ENCODE data around the gene PIN1. TPM values are rescaled to one million over a fixed set of nuclear protein-coding genes. Genes with fewer than 3 reads are reported as not detected.

The PIN1 gene
- total and polyA plus RNA-seq, 2 of the 13 experiments (the other 11 are each of a cell fraction or from before 2014, with no cell fraction given) = 31.9 to 72.0 TPM

GRCh38 chr19:9799162-9799561, 36.0 kb upstream of the PIN1 start:
- Histone ChIP-seq H3K9me3 (ENCODE audit: low read length) (no peaks in the 10 kb centered on the region), H4K20me1 (ENCODE audit: insufficient read depth, low read length) (no peaks in the 10 kb centered on the region), H3K27ac (ENCODE audit: extremely low read length, insufficient read depth, low read length) (no peak overlapping the region), H3K4me2 (ENCODE audit: low read depth, low read length) (no peak overlapping the region), H3K36me3 (replicated peaks in 1 of 2; ENCODE audit: control insufficient read depth in 1 of 2, insufficient read depth in 2 of 2, low read length in 2 of 2) (no peaks in the 10 kb centered on the region), H3K4me3 (replicated peaks in 1 of 3; ENCODE audit: insufficient read depth in 1 of 3, low read depth in 2 of 3, low read length in 3 of 3) (no peak overlapping the region), H3K27me3 (ENCODE audit: control insufficient read depth in 1 of 2, insufficient read depth in 2 of 2, low read length in 2 of 2) (no peaks in the 10 kb centered on the region), H3K9ac (ENCODE audit: insufficient read depth, low read depth, low read length) (no peak overlapping the region), H2AFZ (ENCODE audit: low read length) (no peak overlapping the region), H3K4me1 (ENCODE audit: insufficient read depth, low read length) (no peaks in the 10 kb centered on the region), H3K79me2 (ENCODE audit: insufficient read depth, low read length) (no peaks in the 10 kb centered on the region)
- in situ Hi-C loops (cut with HindIII; ENCODE audit: extremely low pct_ligation_motif_present, low pct_unique_long_range_greater_than_20kb) (loop anchor here (5.0 to 25.0 kb wide), 2 partner anchors 487 to 662 kb away; partner anchors contain the start of genes OR7G3 and ZNF317), intact Hi-C loops (cut with micrococcal nuclease; ENCODE audit: unreplicated experiment) (loop anchor here (10.0 kb wide), 1 partner anchor 484 kb away; no protein-coding TSS in a partner anchor)
- CTCF ChIA-PET (ENCODE audit: low intra/inter-chr PET ratio, low total read pairs) = no interaction called here
- no peak for ATAC-seq
- BruUV-seq (replicated peaks) = no TSS peak
- no peak for DNase-seq (ENCODE audit: low spot score)
- POLR2A ChIA-PET = interaction anchor here (1.4 kb wide), 1 partner anchor 20 kb away, joined by 3 read pairs; the partner anchor contains the start of gene FBXL12
- TF ChIP-seq SALL2 (CRISPR knock-in tag; IDR thresholded peaks at IDR 0.05) = no peak
- TF ChIP-seq IKZF4 (CRISPR knock-in tag; IDR thresholded peaks at IDR 0.05; ENCODE audit: borderline replicate concordance, low read depth, not compliant biosample characterization) = no peak
- TF ChIP-seq KMT2B (CRISPR knock-in tag; IDR thresholded peaks at IDR 0.05) = no peak
- no peak for TF ChIP-seq MXI1 (IDR thresholded peaks at IDR 0.05; ENCODE audit: borderline replicate concordance, low read depth, low read length)
- no peak for TF ChIP-seq MLXIP (CRISPR knock-in tag; IDR thresholded peaks at IDR 0.05; ENCODE audit: borderline replicate concordance)
- TF ChIP-seq SNAI1 (CRISPR knock-in tag; IDR thresholded peaks at IDR 0.05; ENCODE audit: borderline replicate concordance) = no peak
- no peak for TF ChIP-seq SRSF1 (optimal IDR thresholded peaks at IDR 0.05; ENCODE audit: low read depth, low read length)
- TF ChIP-seq ZNF547 (CRISPR knock-in tag; IDR thresholded peaks at IDR 0.05) = no peak
- TF ChIP-seq ZFP1 (CRISPR knock-in tag; IDR thresholded peaks at IDR 0.05) = no peak
- no peak for TF ChIP-seq ZNF253 (CRISPR knock-in tag; IDR thresholded peaks at IDR 0.05; ENCODE audit: borderline replicate concordance)
- no peak for TF ChIP-seq ZNF772 (CRISPR knock-in tag; IDR thresholded peaks at IDR 0.05)
- TF ChIP-seq ZFP82 (CRISPR knock-in tag; IDR thresholded peaks at IDR 0.05; ENCODE audit: borderline replicate concordance) = no peak
- no peak for TF ChIP-seq SIN3B (IDR thresholded peaks at IDR 0.05; ENCODE audit: low read length)
- no peak for TF ChIP-seq CSRNP1 (CRISPR knock-in tag; IDR thresholded peaks at IDR 0.05)
- no peak for TF ChIP-seq ZSCAN31 (CRISPR knock-in tag; IDR thresholded peaks at IDR 0.05; ENCODE audit: low read depth)
- no peak for TF ChIP-seq NBN (conservative IDR thresholded peaks at IDR 0.05)
- no peak for TF ChIP-seq SMAD9 (CRISPR knock-in tag; IDR thresholded peaks at IDR 0.05)
- no peak for FAIRE-seq
